ENCODE data around the gene STYXL2.

DNA sequence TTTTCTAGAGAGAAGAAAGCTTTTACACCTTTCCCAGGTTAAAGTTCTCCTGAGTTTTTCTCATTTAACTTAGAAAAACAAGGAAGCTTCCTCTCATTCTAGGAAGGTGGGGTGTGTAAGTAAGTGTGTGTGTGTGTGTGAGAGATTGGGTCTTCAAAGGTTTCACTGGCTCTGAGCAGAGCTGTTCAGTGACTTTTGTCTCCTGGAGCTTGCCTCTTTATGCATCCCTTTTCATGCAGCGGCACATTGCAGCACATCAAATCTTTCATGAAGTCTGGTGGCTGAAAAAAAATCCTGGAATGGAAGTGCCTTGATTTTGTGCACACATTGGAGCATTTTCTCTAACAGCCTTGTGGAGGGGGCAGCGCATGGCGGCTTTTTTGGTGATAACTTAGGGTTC, 7.1 kb upstream of the STYXL2 start:
- TF ChIP-seq EZH2 (IDR thresholded peaks at IDR 0.05), result no peak
- TF ChIP-seq POLR2AphosphoS5 (IDR thresholded peaks at IDR 0.05; ENCODE audit: borderline replicate concordance, low read depth, low read length), result no peak
